IMR-90 (cell line): ENCODE measurements around the gene ROCK2. TPM values are rescaled to one million over a fixed set of nuclear protein-coding genes. Genes with fewer than 3 reads are reported as not detected.

ENCODE experiments used
- ATAC-seq: fragments of 200-7000 bp; cut with Tn5 transposase; 2 replicates; pipeline ENCODE4 v1.9.1; 2020; ENCODE audit warnings: low read depth, mild to moderate bottlenecking, moderate library complexity
- BruUV-seq: library from RNA; stranded (reverse); fragments of 400-500 nt; replicated peaks from 2 replicates; lab custom pipeline; 2021; lab: Mats Ljungman, UMichigan
- CTCF ChIA-PET: fragments of 300-600 bp; formaldehyde crosslinking; extraction: SDS; loops from one replicate; lab custom pipeline; 2021; ENCODE audit warnings: antibody characterized with exemption; lab: Yijun Ruan, JAX
- POLR2A ChIA-PET: fragments of 300-600 bp; sonication (Branson Sonifier 250); formaldehyde crosslinking; loops from one replicate; lab custom pipeline; 2022; ENCODE audit warnings: antibody characterized with exemption; ENCODE audit not compliant: unreplicated experiment; lab: Charles Lee
- DNase-seq: peaks from one replicate; pipeline ENCODE4 v3.0.0; 2013
- H2AFZ ChIP-seq: replicated peaks from 2 replicates; pipeline ENCODE3; 2013; ENCODE audit warnings: low read length, mild to moderate bottlenecking; ENCODE audit not compliant: poor library complexity
- H2AK5ac ChIP-seq: 2 replicates; pipeline ENCODE4 v1.6.1; 2013; ENCODE audit warnings: low read depth, low read length, inconsistent platforms
- H2AK9ac ChIP-seq: replicated peaks from 2 replicates; pipeline ENCODE3; 2013; ENCODE audit warnings: mild to moderate bottlenecking, low read depth, low read length, moderate library complexity; ENCODE audit not compliant: poor library complexity
- H2BK120ac ChIP-seq: 2 replicates; pipeline ENCODE4 v1.6.1; 2013; ENCODE audit warnings: low read depth, low read length, inconsistent platforms
- H2BK15ac ChIP-seq: 3 replicates; pipeline ENCODE4 v1.6.1; 2013; ENCODE audit warnings: low read depth, low read length, inconsistent platforms
- H2BK20ac ChIP-seq: 2 replicates; pipeline ENCODE4 v1.6.1; 2013; ENCODE audit warnings: low read depth, mild to moderate bottlenecking, inconsistent platforms, low read length, moderate library complexity
- H2BK5ac ChIP-seq: 2 replicates; pipeline ENCODE4 v1.6.1; 2013; ENCODE audit warnings: mild to moderate bottlenecking, low read depth, low read length, inconsistent platforms; ENCODE audit not compliant: poor library complexity, severe bottlenecking
- H3K14ac ChIP-seq: replicated peaks from 2 replicates; pipeline ENCODE4 v1.6.1; 2013; ENCODE audit warnings: low read depth, low read length, inconsistent platforms
- H3K18ac ChIP-seq: 2 replicates; pipeline ENCODE4 v1.6.1; 2013; ENCODE audit warnings: low read depth, low read length, control low read depth
- H3K23ac ChIP-seq: 2 replicates; pipeline ENCODE4 v1.6.1; 2013; ENCODE audit warnings: low read depth, low read length, inconsistent platforms
- H3K27ac ChIP-seq: 2 replicates; pipeline ENCODE4 v1.5.1; 2013; ENCODE audit warnings: mild to moderate bottlenecking, control low read depth, low read length; ENCODE audit not compliant: insufficient read depth
- H3K27me3 ChIP-seq: 2 replicates; pipeline ENCODE4 v1.6.1; 2013; ENCODE audit warnings: low read length; ENCODE audit not compliant: control insufficient read depth, insufficient read depth
- H3K36me3 ChIP-seq: 2 replicates; pipeline ENCODE4 v1.6.1; 2013; ENCODE audit warnings: low read length, mixed read lengths; ENCODE audit not compliant: control insufficient read depth, insufficient read depth
- H3K4ac ChIP-seq: 2 replicates; pipeline ENCODE4 v1.6.1; 2013; ENCODE audit warnings: low read depth, low read length, inconsistent platforms
- H3K4me1 ChIP-seq: 2 replicates; pipeline ENCODE4 v1.6.1; 2013; ENCODE audit warnings: low read length, mixed read lengths; ENCODE audit not compliant: control insufficient read depth, insufficient read depth
- H3K4me2 ChIP-seq: 2 replicates; pipeline ENCODE4 v1.6.1; 2013; ENCODE audit warnings: low read depth, mild to moderate bottlenecking, control low read depth, low read length, moderate library complexity
- H3K4me3 ChIP-seq: 2 replicates; pipeline ENCODE4 v1.5.1; 2013; ENCODE audit warnings: low read depth, mild to moderate bottlenecking, control low read depth, low read length, moderate library complexity; ENCODE audit not compliant: insufficient read depth
- H3K56ac ChIP-seq: 2 replicates; pipeline ENCODE4 v1.6.1; 2013; ENCODE audit warnings: low read length, inconsistent platforms; ENCODE audit not compliant: insufficient read depth; ENCODE audit errors: extremely low read depth
- H3K79me1 ChIP-seq, 2 experiments: 2 replicates each; pipeline ENCODE4 v1.6.1; 2013; ENCODE audit warnings: low read length in 2 of 2, inconsistent platforms in 1 of 2, low read depth in 1 of 2
- H3K9ac ChIP-seq: 2 replicates; pipeline ENCODE4 v1.6.1; 2013; ENCODE audit warnings: low read depth, low read length, control low read depth
- H3K9me1 ChIP-seq: 2 replicates; pipeline ENCODE4 v1.6.1; 2013; ENCODE audit warnings: low read length, inconsistent platforms; ENCODE audit not compliant: insufficient read depth
- H3K9me3 ChIP-seq: 2 replicates; pipeline ENCODE4 v1.6.1; 2013; ENCODE audit warnings: low read length; ENCODE audit not compliant: control insufficient read depth, insufficient read depth
- H4K20me1 ChIP-seq: 2 replicates; pipeline ENCODE4 v1.6.1; 2013; ENCODE audit warnings: low read length, inconsistent platforms; ENCODE audit not compliant: insufficient read depth
- H4K5ac ChIP-seq: 2 replicates; pipeline ENCODE4 v1.6.1; 2013; ENCODE audit warnings: mild to moderate bottlenecking, low read depth, low read length, control low read depth
- H4K8ac ChIP-seq, 2 experiments: 2 replicates each; pipeline ENCODE4 v1.6.1; 2013; ENCODE audit warnings: low read depth in 2 of 2, low read length in 2 of 2, control low read depth in 1 of 2, inconsistent platforms in 1 of 2
- H4K91ac ChIP-seq: 2 replicates; pipeline ENCODE4 v1.6.1; 2013; ENCODE audit warnings: low read depth, low read length, inconsistent platforms; ENCODE audit not compliant: insufficient read depth
- MAFK ChIP-seq: IDR thresholded peaks from 2 replicates; pipeline ENCODE4 v1.6.1; 2012; ENCODE audit warnings: low read depth, low read length, improper control_type of control experiment
- RCOR1 ChIP-seq: IDR thresholded peaks from 2 replicates; pipeline ENCODE4 v1.6.1; 2012; ENCODE audit warnings: mild to moderate bottlenecking, low read length, improper control_type of control experiment; ENCODE audit not compliant: insufficient replicate concordance
- WGBS, 2 experiments: methylation state at CpG; one replicate each; pipeline versions ENCODE4 v1.1.5 to v1.1.7; 2013; ENCODE audit warnings: missing lambda C conversion rate in 2 of 2; ENCODE audit not compliant: insufficient read length in 1 of 2; ENCODE audit errors: extremely low coverage in 2 of 2; 5-methylcytosine and 5-hydroxymethylcytosine counted together
- dilution Hi-C: fragments of 300-500 bp; cut with HindIII; formaldehyde crosslinking; loops from one replicate; pipeline ENCODE4 v1.14.3; 2018; ENCODE audit warnings: low sequenced_read_pairs; ENCODE audit not compliant: unreplicated experiment
- in situ Hi-C: fragments of 300-500 bp; cut with MboI; formaldehyde crosslinking; loops from 3 replicates; pipeline ENCODE4 v1.14.3; 2019; ENCODE audit warnings: low sequenced_read_pairs, inconsistent platforms, mixed read lengths
- intact Hi-C: fragments of 100-400 bp; cut with micrococcal nuclease; formaldehyde crosslinking; loops from 2 replicates; pipeline ENCODE4 v1.10.0; 2022
- polyA plus RNA-seq, 3 experiments: library from polyadenylated mRNA; depleted of rRNA; stranded (reverse); fragments of >200 nt; gene quantifications; 2 replicates each; pipeline ENCODE4 v1.2.3, GENCODE V29; 2012; ENCODE audit warnings: low replicate concordance in 1 of 3
- total RNA-seq: library from RNA; depleted of rRNA; stranded (reverse); fragments of >200 nt; gene quantifications from 2 replicates; pipeline ENCODE4 v1.2.3, GENCODE V29; 2012

ROCK2 gene
- total and polyA plus RNA-seq, 2 of the 4 experiments (the other 2 are of a cell fraction), result 9.0 to 28.3 TPM

- peak; percentile 66 for TF ChIP-seq MAFK
- TF ChIP-seq RCOR1, result no peak
- H3K23ac ChIP-seq, result no peak overlapping the region
- no peaks in the 10 kb centered on the region; the same call in 1 of the 2 replicates for H3K9me1 ChIP-seq
- DNase-seq (no peak), ATAC-seq (no peak)
- no peak overlapping the region for H4K91ac ChIP-seq
- ChIA-PET CTCF (interaction anchor here (0.9 to 1.4 kb wide), 3 partner anchors 9 to 129 kb away, joined by 3 read pairs; partner anchors contain the start of gene ROCK2), POLR2A (no interaction called here)
- no peak overlapping the region for H3K14ac ChIP-seq
- no peak overlapping the region for H2BK120ac ChIP-seq
- in situ Hi-C loops (no loop called here), intact Hi-C loops (no loop called here), dilution Hi-C loops (no loop called here)
- H3K27ac ChIP-seq, result no peak overlapping the region
- H3K36me3 ChIP-seq, result peaks cover 27% of the 10 kb centered on the region
- no peak overlapping the region for H3K4me3 ChIP-seq
- no peak overlapping the region for H3K4me2 ChIP-seq
- no peaks in the 10 kb centered on the region for H3K4me1 ChIP-seq
- no peak overlapping the region for H3K9ac ChIP-seq
- no peak overlapping the region for H2BK20ac ChIP-seq
- no peak overlapping the region for H2AFZ ChIP-seq
- H3K27me3 ChIP-seq, result no peaks in the 10 kb centered on the region
- H2BK5ac ChIP-seq, result no peak overlapping the region
- H4K8ac ChIP-seq, result no peak overlapping the region
- H4K20me1 ChIP-seq, result peaks cover 4% of the 10 kb centered on the region
- no peak overlapping the region for H2BK15ac ChIP-seq
- no peak overlapping the region for H2AK9ac ChIP-seq
- no peak overlapping the region for H3K4ac ChIP-seq
- no peak overlapping the region for H3K18ac ChIP-seq
- WGBS, 2 experiments, result 100% methylated on average over 1 of the region's 3 CpGs; no CpG with 5 or more reads in 1 of the 2 experiments
- no peak overlapping the region for H4K5ac ChIP-seq
- H3K79me1 ChIP-seq, result peaks cover 6 to 21% of the 10 kb centered on the region in 2 experiments; a peak in 3 of 4 replicates
- BruUV-seq, result no TSS peak
- H3K9me3 ChIP-seq, result no peaks in the 10 kb centered on the region
- H3K56ac ChIP-seq, result no peak overlapping the region
- no peak overlapping the region for H2AK5ac ChIP-seq
Observed at GRCh38 chr2:11215407-11215806, 129.0 kb downstream of the ROCK2 start.
